Skeletal muscle cell (primary cell): Measurements from ENCODE around the gene NAA11.

Source experiments
- DNase-seq: peaks from one replicate; pipeline ENCODE4 v3.0.0-alpha.2; 2010; ENCODE audit warnings: low read depth
- H3K4me3 ChIP-seq: 2 replicates; pipeline ENCODE4 v1.5.1; 2011; ENCODE audit warnings: low read depth, mild to moderate bottlenecking, control low read depth, low read length, moderate library complexity

NAA11 gene

GRCh38 chr4:79272126-79272525 is 53.7 kb downstream of the NAA11 start:
- DNase-seq, result no peak
- H3K4me3 ChIP-seq, result no peak overlapping the region

- no peak overlapping the region for H3K4me3 ChIP-seq
- DNase-seq, result no peak
Measured at GRCh38 chr4:79267671-79268070, 58.2 kb downstream of the NAA11 start.
